ENCODE data around the gene CELF2.

Gene CELF2

DNA sequence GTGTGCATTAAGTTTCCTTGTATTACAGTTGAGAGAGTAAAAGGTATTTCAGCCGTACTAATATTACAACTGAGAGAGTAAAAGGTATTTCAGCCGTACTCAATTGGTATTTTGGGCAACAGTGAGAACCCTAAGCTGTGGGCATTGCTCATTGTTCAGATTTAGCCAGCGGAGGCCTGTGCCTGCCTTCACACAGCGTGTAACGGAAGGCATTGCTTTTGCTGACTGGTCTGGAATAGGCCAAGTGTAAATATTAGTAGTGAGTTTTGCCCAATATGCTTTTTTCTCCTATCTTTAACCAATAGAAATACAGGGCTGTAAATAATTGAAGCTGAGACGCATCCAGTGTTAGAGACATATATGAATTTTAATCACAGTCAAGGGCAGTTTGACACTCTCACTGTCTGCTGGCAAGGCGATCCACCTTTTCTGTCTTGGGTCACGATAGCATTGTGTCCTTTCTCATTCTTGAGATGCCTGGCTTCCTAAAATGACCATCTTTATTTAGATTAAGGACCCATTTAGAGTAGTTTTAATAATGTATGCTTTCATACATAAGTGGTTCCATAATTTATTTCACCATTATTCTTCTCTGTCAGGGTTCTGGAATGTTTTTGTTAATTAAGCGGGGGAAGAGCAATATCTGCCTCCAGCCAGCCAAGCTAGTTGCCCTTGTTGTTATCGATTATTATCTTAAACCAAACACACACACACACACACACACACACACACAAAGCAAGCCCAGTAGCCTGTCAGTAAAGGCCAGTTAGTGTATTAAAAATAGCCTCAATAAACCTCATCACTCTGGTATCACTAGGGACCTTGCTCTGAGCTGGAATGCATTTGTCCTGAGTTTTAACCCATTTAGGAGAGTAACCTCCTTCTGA is 130.7 kb downstream of the CELF2 start:
- Histone ChIP-seq H3K18ac (ENCODE audit: low read length) (no peak overlapping the region), H3K36me3 (replicated peaks in 1 of 2; ENCODE audit: control insufficient read depth in 2 of 2, insufficient read depth in 2 of 2, low read length in 2 of 2) (no peaks in the 10 kb centered on the region), H3K23ac (ENCODE audit: low read depth, low read length, poor library complexity) (no peak overlapping the region), H2BK15ac (ENCODE audit: low read length) (no peak overlapping the region), H2BK12ac (ENCODE audit: low read length) (no peak overlapping the region), H3K27me3 (ENCODE audit: control insufficient read depth in 3 of 3, insufficient read depth in 3 of 3, low read depth in 1 of 3, low read length in 3 of 3) (no peaks in the 10 kb centered on the region), H3K9me3 (replicated peaks in 1 of 2; ENCODE audit: control insufficient read depth in 2 of 2, insufficient read depth in 1 of 2, low read depth in 1 of 2, low read length in 2 of 2) (no peaks in the 10 kb centered on the region), H2AK5ac (ENCODE audit: low read depth, low read length) (no peak overlapping the region), H3K79me1 (ENCODE audit: low read depth, low read length) (peaks cover 2% of the 10 kb centered on the region), H3K4me1 (ENCODE audit: control insufficient read depth in 2 of 2, insufficient read depth in 1 of 2, low read depth in 1 of 2, low read length in 2 of 2) (peaks cover 1 to 24% of the 10 kb centered on the region in 2 donors), H3K4ac (ENCODE audit: low read length) (no peak overlapping the region), H2AFZ (ENCODE audit: low read length) (no peak overlapping the region), H3K27ac (replicated peaks; ENCODE audit: low read length) (no peak overlapping the region), H3K4me2 (ENCODE audit: insufficient read depth, low read length, poor library complexity, severe bottlenecking) (no peak overlapping the region), H2BK120ac (ENCODE audit: low read depth, low read length) (no peak overlapping the region), H2BK5ac (ENCODE audit: low read length) (no peak overlapping the region), H4K91ac (ENCODE audit: low read depth, low read length, poor library complexity) (no peak overlapping the region), H4K8ac (ENCODE audit: low read depth, low read length) (no peak overlapping the region), H3K9ac (ENCODE audit: low read depth, low read length, poor library complexity) (no peak overlapping the region), H3K14ac (ENCODE audit: low read length) (no peak overlapping the region), H3K4me3 (ENCODE audit: low read length in 2 of 2) (no peak overlapping the region)
- DNase-seq (ENCODE audit: low spot score) = no peak
- WGBS, 2 donors (ENCODE audit: extremely low coverage in 2 of 2, insufficient read length in 2 of 2, insufficient replicate concordance in 1 of 2) = no CpG with 5 or more reads among the region's 10 CpGs

- DNase-seq (ENCODE audit: low spot score) = no peak
- H3K79me1 ChIP-seq (ENCODE audit: low read depth, low read length) = peaks cover 2% of the 10 kb centered on the region
- H2BK15ac ChIP-seq (ENCODE audit: low read length) = no peak overlapping the region
- H2BK5ac ChIP-seq (ENCODE audit: low read length) = no peak overlapping the region
- no peak overlapping the region for H3K23ac ChIP-seq (ENCODE audit: low read depth, low read length, poor library complexity)
- no peak overlapping the region for H4K8ac ChIP-seq (ENCODE audit: low read depth, low read length)
- H3K4me3 ChIP-seq (ENCODE audit: low read length in 2 of 2) = no peak overlapping the region
- H2BK120ac ChIP-seq (ENCODE audit: low read depth, low read length) = no peak overlapping the region
- WGBS, 2 donors (ENCODE audit: extremely low coverage in 2 of 2, insufficient read length in 2 of 2, insufficient replicate concordance in 1 of 2) = no CpG with 5 or more reads among the region's 3 CpGs
- H3K9ac ChIP-seq (ENCODE audit: low read depth, low read length, poor library complexity) = no peak overlapping the region
- no peak overlapping the region for H3K4me2 ChIP-seq (ENCODE audit: insufficient read depth, low read length, poor library complexity, severe bottlenecking)
- H4K91ac ChIP-seq (ENCODE audit: low read depth, low read length, poor library complexity) = no peak overlapping the region
- no peak overlapping the region for H2BK12ac ChIP-seq (ENCODE audit: low read length)
- no peak overlapping the region for H2AFZ ChIP-seq (ENCODE audit: low read length)
- no peak overlapping the region for H3K18ac ChIP-seq (ENCODE audit: low read length)
- no peak overlapping the region for H2AK5ac ChIP-seq (ENCODE audit: low read depth, low read length)
- H3K27ac ChIP-seq (replicated peaks; ENCODE audit: low read length) = no peak overlapping the region
- H3K27me3 ChIP-seq (ENCODE audit: control insufficient read depth in 3 of 3, insufficient read depth in 3 of 3, low read depth in 1 of 3, low read length in 3 of 3) = no peaks in the 10 kb centered on the region
- peaks cover 6 to 28% of the 10 kb centered on the region in 2 donors for H3K4me1 ChIP-seq (ENCODE audit: control insufficient read depth in 2 of 2, insufficient read depth in 1 of 2, low read depth in 1 of 2, low read length in 2 of 2)
- no peaks in the 10 kb centered on the region for H3K36me3 ChIP-seq (replicated peaks in 1 of 2; ENCODE audit: control insufficient read depth in 2 of 2, insufficient read depth in 2 of 2, low read length in 2 of 2)
- no peaks in the 10 kb centered on the region for H3K9me3 ChIP-seq (replicated peaks in 1 of 2; ENCODE audit: control insufficient read depth in 2 of 2, insufficient read depth in 1 of 2, low read depth in 1 of 2, low read length in 2 of 2)
- H3K4ac ChIP-seq (ENCODE audit: low read length) = no peak overlapping the region
- no peak overlapping the region for H3K14ac ChIP-seq (ENCODE audit: low read length)
Observed at GRCh38 chr10:11149807-11150141, 132.1 kb downstream of the CELF2 start.

GRCh38 chr10:11150231-11150731 is 132.6 kb downstream of the CELF2 start:
- no peak for DNase-seq (ENCODE audit: low spot score)
- no peak overlapping the region for H2BK15ac ChIP-seq (ENCODE audit: low read length)
- no peak overlapping the region for H3K9ac ChIP-seq (ENCODE audit: low read depth, low read length, poor library complexity)
- no peak overlapping the region for H3K4me3 ChIP-seq (ENCODE audit: low read length in 2 of 2)
- no peak overlapping the region for H2AK5ac ChIP-seq (ENCODE audit: low read depth, low read length)
- H3K18ac ChIP-seq (ENCODE audit: low read length) = no peak overlapping the region
- no peaks in the 10 kb centered on the region for H3K36me3 ChIP-seq (replicated peaks in 1 of 2; ENCODE audit: control insufficient read depth in 2 of 2, insufficient read depth in 2 of 2, low read length in 2 of 2)
- no peak overlapping the region for H3K27ac ChIP-seq (replicated peaks; ENCODE audit: low read length)
- H3K9me3 ChIP-seq (replicated peaks in 1 of 2; ENCODE audit: control insufficient read depth in 2 of 2, insufficient read depth in 1 of 2, low read depth in 1 of 2, low read length in 2 of 2) = no peaks in the 10 kb centered on the region
- H3K4ac ChIP-seq (ENCODE audit: low read length) = no peak overlapping the region
- H3K79me1 ChIP-seq (ENCODE audit: low read depth, low read length) = peaks cover 2% of the 10 kb centered on the region
- H3K4me2 ChIP-seq (ENCODE audit: insufficient read depth, low read length, poor library complexity, severe bottlenecking) = no peak overlapping the region
- H2BK12ac ChIP-seq (ENCODE audit: low read length) = no peak overlapping the region
- no peak overlapping the region for H3K14ac ChIP-seq (ENCODE audit: low read length)
- H3K23ac ChIP-seq (ENCODE audit: low read depth, low read length, poor library complexity) = no peak overlapping the region
- no peaks in the 10 kb centered on the region for H3K27me3 ChIP-seq (ENCODE audit: control insufficient read depth in 3 of 3, insufficient read depth in 3 of 3, low read depth in 1 of 3, low read length in 3 of 3)
- no peak overlapping the region for H2BK5ac ChIP-seq (ENCODE audit: low read length)
- H3K4me1 ChIP-seq (ENCODE audit: control insufficient read depth in 2 of 2, insufficient read depth in 1 of 2, low read depth in 1 of 2, low read length in 2 of 2) = peaks cover 11 to 30% of the 10 kb centered on the region in 2 donors
- H4K8ac ChIP-seq (ENCODE audit: low read depth, low read length) = no peak overlapping the region
- no CpG with 5 or more reads among the region's 3 CpGs for WGBS, 2 donors (ENCODE audit: extremely low coverage in 2 of 2, insufficient read length in 2 of 2, insufficient replicate concordance in 1 of 2)
- no peak overlapping the region for H2AFZ ChIP-seq (ENCODE audit: low read length)
- no peak overlapping the region for H4K91ac ChIP-seq (ENCODE audit: low read depth, low read length, poor library complexity)
- no peak overlapping the region for H2BK120ac ChIP-seq (ENCODE audit: low read depth, low read length)

DNA sequence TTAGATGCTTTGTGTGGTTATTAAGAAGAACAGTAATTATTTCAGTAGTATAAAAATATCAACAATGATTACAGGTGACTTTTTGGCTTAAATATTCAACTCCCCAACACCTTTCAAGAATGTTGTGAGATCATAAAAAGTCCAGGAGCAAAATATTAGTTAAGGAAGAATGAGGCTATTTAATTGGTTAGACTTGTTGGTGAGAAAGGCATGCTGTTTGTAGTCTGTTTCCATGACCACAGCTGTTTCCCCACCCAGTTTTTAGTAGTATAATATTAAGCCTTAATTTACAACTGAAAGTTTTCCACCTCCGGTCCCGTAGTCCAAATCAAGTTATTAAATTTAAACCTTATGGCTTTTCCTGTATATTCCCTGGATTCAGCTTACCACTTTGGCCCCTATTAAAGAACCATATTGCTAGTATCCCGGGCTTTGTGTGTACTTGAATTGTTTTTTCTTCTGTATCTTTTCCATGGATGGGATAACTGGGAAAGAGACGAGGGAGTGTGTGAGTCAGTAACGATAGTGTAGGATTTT is 133.3 kb downstream of the CELF2 start:
- no peaks in the 10 kb centered on the region for H3K9me3 ChIP-seq (replicated peaks in 1 of 2; ENCODE audit: control insufficient read depth in 2 of 2, insufficient read depth in 1 of 2, low read depth in 1 of 2, low read length in 2 of 2)

More for the DNA sequence above, 133.3 kb downstream of the CELF2 start:
- WGBS, 2 donors (ENCODE audit: extremely low coverage in 2 of 2, insufficient read length in 2 of 2, insufficient replicate concordance in 1 of 2) = no CpG with 5 or more reads among the region's 5 CpGs
- H2BK15ac ChIP-seq (ENCODE audit: low read length) = no peak overlapping the region
- H4K91ac ChIP-seq (ENCODE audit: low read depth, low read length, poor library complexity) = no peak overlapping the region
- H2AFZ ChIP-seq (ENCODE audit: low read length) = no peak overlapping the region
- no peak overlapping the region for H2AK5ac ChIP-seq (ENCODE audit: low read depth, low read length)
- H3K23ac ChIP-seq (ENCODE audit: low read depth, low read length, poor library complexity) = no peak overlapping the region
- H3K4ac ChIP-seq (ENCODE audit: low read length) = no peak overlapping the region
- no peaks in the 10 kb centered on the region for H3K27me3 ChIP-seq (ENCODE audit: control insufficient read depth in 3 of 3, insufficient read depth in 3 of 3, low read depth in 1 of 3, low read length in 3 of 3)
- H3K4me2 ChIP-seq (ENCODE audit: insufficient read depth, low read length, poor library complexity, severe bottlenecking) = no peak overlapping the region
- no peak overlapping the region for H2BK5ac ChIP-seq (ENCODE audit: low read length)
- peaks cover 11 to 30% of the 10 kb centered on the region in 2 donors for H3K4me1 ChIP-seq (ENCODE audit: control insufficient read depth in 2 of 2, insufficient read depth in 1 of 2, low read depth in 1 of 2, low read length in 2 of 2)
- H3K36me3 ChIP-seq (replicated peaks in 1 of 2; ENCODE audit: control insufficient read depth in 2 of 2, insufficient read depth in 2 of 2, low read length in 2 of 2) = no peaks in the 10 kb centered on the region
- no peak overlapping the region for H3K27ac ChIP-seq (replicated peaks; ENCODE audit: low read length)
- no peak for DNase-seq (ENCODE audit: low spot score)
- no peak overlapping the region for H3K14ac ChIP-seq (ENCODE audit: low read length)
- H2BK120ac ChIP-seq (ENCODE audit: low read depth, low read length) = no peak overlapping the region
- H3K9ac ChIP-seq (ENCODE audit: low read depth, low read length, poor library complexity) = no peak overlapping the region
- no peak overlapping the region for H4K8ac ChIP-seq (ENCODE audit: low read depth, low read length)
- no peak overlapping the region for H2BK12ac ChIP-seq (ENCODE audit: low read length)
- no peak overlapping the region for H3K4me3 ChIP-seq (ENCODE audit: low read length in 2 of 2)
- peaks cover 2% of the 10 kb centered on the region for H3K79me1 ChIP-seq (ENCODE audit: low read depth, low read length)
- H3K18ac ChIP-seq (ENCODE audit: low read length) = no peak overlapping the region
